HG02852 (cell line): ENCODE data around the gene MSL3B.

ENCODE experiments used
- ATAC-seq: cut with Tn5 transposase; IDR thresholded peaks from one replicate; pipeline ENCODE4 v1.9.1; 2021; ENCODE audit warnings: mild to moderate bottlenecking, moderate library complexity; ENCODE audit not compliant: unreplicated experiment

The MSL3B gene

GRCh38 chr2:233818639-233819621 lies 49.3 kb downstream of the MSL3B start:
- no peak for ATAC-seq

- ATAC-seq, result no peak
These were observed 50.1 kb downstream of the MSL3B start for GRCh38 chr2:233817995-233818638.

DNA sequence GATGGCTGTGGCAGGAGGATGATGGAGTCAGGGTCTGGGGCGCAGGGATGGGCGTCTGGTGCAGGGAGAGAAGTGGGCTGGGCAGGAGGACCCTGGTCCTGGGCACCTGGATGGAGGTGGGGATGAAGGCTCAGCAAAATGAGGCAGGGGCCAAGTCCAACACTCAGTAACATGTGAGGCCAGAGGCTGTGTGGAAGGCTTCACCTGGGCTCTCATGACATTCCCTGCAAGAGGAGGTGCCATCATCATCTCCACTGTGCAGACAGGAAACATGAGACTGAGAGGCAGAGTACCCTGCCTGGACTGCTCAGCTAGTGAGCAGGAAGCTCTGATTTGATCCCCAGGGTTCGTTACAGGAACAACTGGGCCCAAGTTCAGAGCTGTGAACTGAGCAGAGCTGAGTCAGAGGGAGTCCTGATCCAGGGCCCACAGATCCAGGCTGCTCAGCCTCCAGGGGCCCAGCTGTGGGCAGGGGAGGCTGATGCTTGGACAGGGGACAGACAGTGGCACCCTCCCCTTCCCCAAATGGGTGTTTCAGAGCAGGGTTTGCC lies 50.8 kb downstream of the MSL3B start:
- no peak for ATAC-seq

DNA sequence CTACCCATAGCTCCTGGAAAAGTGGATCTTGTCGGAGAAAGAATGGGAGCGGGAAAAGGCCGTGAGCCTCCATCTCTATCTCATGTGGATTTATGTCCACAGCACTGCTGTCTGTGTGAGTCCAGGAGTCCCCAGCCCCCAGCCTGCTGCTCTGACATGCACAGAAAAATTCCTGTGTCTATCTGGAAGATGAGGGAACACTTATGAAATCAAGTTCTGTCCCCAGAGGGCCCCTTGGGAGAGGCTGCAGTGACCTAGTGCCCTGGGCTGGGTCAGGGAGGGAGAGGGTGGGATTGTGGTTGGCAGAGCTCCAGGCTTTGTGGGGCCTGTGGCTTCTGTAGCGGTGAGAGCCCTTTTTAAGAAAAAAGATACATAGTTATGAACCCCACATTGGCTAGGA lies 51.4 kb downstream of the MSL3B start:
- no peak for ATAC-seq

- ATAC-seq, result no peak
These were observed 51.9 kb downstream of the MSL3B start for GRCh38 chr2:233816334-233816733.

DNA sequence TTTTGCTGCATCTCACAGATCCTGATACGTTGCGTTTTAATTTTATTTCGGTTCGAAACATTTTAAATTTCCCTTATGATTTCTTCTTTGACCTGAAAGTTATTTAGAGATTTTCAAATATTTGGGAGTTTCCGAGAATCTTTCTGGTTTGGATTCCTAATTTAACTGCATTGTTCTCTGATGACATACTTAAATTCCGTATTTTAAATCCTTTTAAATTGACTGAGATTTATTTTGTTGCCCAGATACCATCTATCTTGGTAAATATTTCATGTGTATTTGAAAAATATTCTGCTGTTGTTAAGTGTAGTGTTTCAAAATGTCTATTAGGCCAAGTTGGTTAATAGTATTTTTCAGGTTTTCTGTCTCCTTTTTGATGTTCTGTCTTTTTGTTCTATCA lies 52.3 kb downstream of the MSL3B start:
- ATAC-seq, result no peak
